Lung (tissue), 12 donors: ENCODE results near the gene BACE2. TPM values are rescaled to one million over a fixed set of nuclear protein-coding genes. Genes with fewer than 3 reads are reported as not detected.

ENCODE experiments used
- ATAC-seq: fragments of 200-7000 bp; cut with Tn5 transposase; one replicate; pipeline ENCODE4 v1.9.1; 2020; ENCODE audit warnings: moderate number of reproducible peaks; ENCODE audit not compliant: insufficient read depth, low FRiP score
- DNase-seq, 3 donors: peaks; one replicate each; pipeline ENCODE4 v3.0.0-alpha.2; 2013 to 2017
- H3K27ac ChIP-seq, 2 donors: one replicate each; pipeline ENCODE4 v1.5.1; 2013; ENCODE audit warnings: mild to moderate bottlenecking in 2 of 2, moderate library complexity in 2 of 2, control low read depth in 1 of 2, inconsistent platforms in 1 of 2, low read depth in 1 of 2, low read length in 1 of 2
- H3K27me3 ChIP-seq, 3 donors: one replicate each; pipeline ENCODE4 v1.5.1; 2013; ENCODE audit warnings: low read length in 2 of 3; ENCODE audit not compliant: control insufficient read depth in 3 of 3, insufficient read depth in 3 of 3
- H3K36me3 ChIP-seq, 4 donors: one replicate each; pipeline ENCODE4 v1.5.1; 2013; ENCODE audit warnings: low read length in 4 of 4, mild to moderate bottlenecking in 1 of 4, moderate library complexity in 1 of 4; ENCODE audit not compliant: control insufficient read depth in 4 of 4, insufficient read depth in 4 of 4
- H3K4me1 ChIP-seq, 5 donors: one replicate each; pipeline ENCODE4 v1.5.1; 2013; ENCODE audit warnings: low read length in 5 of 5, mild to moderate bottlenecking in 2 of 5, moderate library complexity in 1 of 5; ENCODE audit not compliant: control insufficient read depth in 5 of 5, insufficient read depth in 5 of 5
- H3K4me3 ChIP-seq: one replicate; pipeline ENCODE4 v1.5.1; 2013; ENCODE audit warnings: mild to moderate bottlenecking, control low read depth, moderate library complexity
- H3K9ac ChIP-seq, 2 donors: one replicate each; pipeline ENCODE4 v1.5.1; 2013; ENCODE audit warnings: low read length in 2 of 2, control low read depth in 1 of 2; ENCODE audit not compliant: insufficient read depth in 1 of 2
- H3K9me3 ChIP-seq, 4 donors: one replicate each; pipeline ENCODE4 v1.5.1; 2013; ENCODE audit warnings: low read length in 3 of 4, mild to moderate bottlenecking in 1 of 4, moderate library complexity in 1 of 4; ENCODE audit not compliant: control insufficient read depth in 4 of 4, insufficient read depth in 3 of 4
- CTCF ChIP-seq: IDR thresholded peaks from 2 replicates; pipeline ENCODE4 v1.5.1; 2012; ENCODE audit warnings: mild to moderate bottlenecking; ENCODE audit errors: control extremely low read depth, extremely low read depth
- WGBS, 2 donors: extraction: QIAGEN DNeasy Blood & Tissue Kit; methylation state at CpG; one replicate each; pipeline ENCODE4 v1.1.7; 2013; 5-methylcytosine and 5-hydroxymethylcytosine counted together
- polyA plus RNA-seq, 2 donors: library from polyadenylated mRNA; stranded (reverse); fragments of 200-250 nt; gene quantifications; one replicate each; pipeline ENCODE4 v1.2.1, GENCODE V29; 2013
- total RNA-seq, 2 donors: library from RNA; depleted of rRNA in 1 of 2; stranded (reverse); fragments of >200 nt in 1 of 2; gene quantifications; one replicate each; pipeline ENCODE4 v1.2.1, GENCODE V29; 2014 to 2021
- donor health status: control.
- donor health status: control.
- donor health status: Bipolar disorder and iron deficiency.
- donor health status: healthy.
- donor health status: DM: yes; HTN: yes; CAD: no.

Gene BACE2
- total and polyA plus RNA-seq, 4 donors: 9.3 to 49.9 (median 33.8) TPM

DNA sequence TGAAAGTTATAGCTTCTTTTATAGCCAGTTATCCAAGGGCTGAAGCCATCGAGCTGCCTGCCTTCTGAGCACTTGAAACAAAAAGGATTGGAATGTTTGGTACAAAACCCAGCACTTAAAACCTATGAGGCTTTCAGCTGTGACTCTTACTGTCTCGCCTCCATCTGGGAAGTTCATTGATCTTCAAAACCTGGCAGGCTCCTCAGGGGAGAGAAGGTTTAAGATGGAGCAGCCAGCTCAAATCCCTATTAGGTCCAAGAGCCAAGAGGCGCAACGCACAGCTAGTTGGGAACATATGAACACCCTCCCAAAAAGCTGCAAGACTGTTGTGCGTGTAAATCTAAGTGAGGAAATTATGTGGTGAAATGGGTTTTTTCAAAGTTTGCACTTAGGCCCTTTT is 33.4 kb downstream of the BACE2 start:
- no peak overlapping the region for H3K9ac ChIP-seq
- no peaks in the 10 kb centered on the region for H3K36me3 ChIP-seq
- WGBS, 2 donors: 88 to 94% methylated on average over 5 of the region's 5 CpGs
- no peak overlapping the region for H3K4me3 ChIP-seq
- ATAC-seq (no peak), DNase-seq (no peak)
- H3K9me3 ChIP-seq: no peaks in the 10 kb centered on the region
- no peaks in the 10 kb centered on the region for H3K4me1 ChIP-seq
- no peaks in the 10 kb centered on the region for H3K27me3 ChIP-seq
- H3K27ac ChIP-seq: no peak overlapping the region
- no peak for TF ChIP-seq CTCF

- Histone ChIP-seq H3K9ac (no peak overlapping the region), H3K4me3 (no peak overlapping the region), H3K27ac (no peak overlapping the region), H3K27me3 (no peaks in the 10 kb centered on the region), H3K9me3 (no peaks in the 10 kb centered on the region), H3K4me1 (peaks cover 0 to 8% (median 0%) of the 10 kb centered on the region in 5 donors), H3K36me3 (no peaks in the 10 kb centered on the region)
- no peak for TF ChIP-seq CTCF
- ATAC-seq (no peak), DNase-seq (no peak)
- 78 to 89% methylated on average over 3 of the region's 3 CpGs for WGBS, 2 donors
These were observed 36.8 kb downstream of the BACE2 start for GRCh38 chr21:41204736-41205135.

- H3K4me3 ChIP-seq: no peak overlapping the region
- DNase-seq: peak; percentile 61 to 77 (median 73)
These were observed 39.7 kb downstream of the BACE2 start for GRCh38 chr21:41207401-41208375.

More at GRCh38 chr21:41207401-41208375, 39.7 kb downstream of the BACE2 start:
- WGBS, 2 donors: 72 to 77% methylated on average over 17 of the region's 17 CpGs
- H3K36me3 ChIP-seq: no peaks in the 10 kb centered on the region
- ATAC-seq: no peak
- H3K9ac ChIP-seq: no peak overlapping the region
- peaks cover 0 to 8% (median 0%) of the 10 kb centered on the region in 5 donors for H3K4me1 ChIP-seq
- peak overlapping the region in 1 of 2 donors; percentile 37 for H3K27ac ChIP-seq
- H3K27me3 ChIP-seq: no peaks in the 10 kb centered on the region
- no peak for TF ChIP-seq CTCF
- no peaks in the 10 kb centered on the region for H3K9me3 ChIP-seq
